ENCODE data around the gene IFT122.
A peak's percentile ranks its signal among the peaks of the same experiment; 100 is the strongest.
"Not testable (repeated sequence)": the region's sequence is repeated elsewhere in the genome, so short reads cannot be mapped to it uniquely, and the experiment has no call there.

Gene IFT122

DNA sequence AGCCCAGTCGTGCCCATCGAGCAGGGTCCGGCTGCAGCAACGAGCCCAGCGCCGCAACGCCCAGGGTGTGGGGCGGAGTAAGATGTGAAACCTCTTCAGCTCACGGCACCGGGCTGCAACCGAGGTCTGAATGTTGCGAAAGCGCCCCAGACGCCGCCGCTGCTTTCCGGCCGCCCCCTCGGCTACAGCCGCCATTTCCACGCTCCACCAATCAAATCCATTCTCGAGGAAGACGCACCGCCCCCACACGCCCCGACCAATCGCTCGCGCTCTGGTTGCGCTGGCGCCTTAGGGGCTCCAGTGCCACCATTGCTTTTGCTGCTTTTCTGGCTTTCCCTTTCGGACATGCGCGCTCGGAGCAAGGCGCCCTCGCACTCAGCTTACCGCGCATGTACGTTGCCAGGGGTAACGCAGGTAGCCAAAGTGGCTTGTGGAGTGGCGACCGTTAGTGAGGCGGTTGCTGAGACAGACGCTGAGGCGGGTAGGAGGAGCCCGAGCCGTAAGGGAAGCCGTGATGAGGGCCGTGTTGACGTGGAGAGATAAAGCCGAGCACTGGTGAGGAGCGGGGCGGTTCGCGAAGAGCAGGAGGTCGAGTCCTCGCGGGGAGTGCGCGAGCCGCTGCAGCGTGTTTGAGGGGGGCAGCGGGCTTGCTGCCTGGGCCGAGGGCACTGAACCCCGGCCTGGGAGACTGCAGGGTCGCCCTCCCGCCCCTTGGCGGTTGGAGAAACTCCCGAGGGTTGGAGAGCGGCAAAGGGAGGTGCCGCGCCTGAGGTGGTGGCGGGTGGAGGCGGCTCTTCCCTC is at the start of gene IFT122, which contains the start of gene MBD4:
Gene IFT122, plus strand, starts transcription at position 408 of the 801 bp plus-strand sequence. Its CDS starts 107 bp downstream, at position 515.
Gene MBD4, minus strand, starts transcription at position 132 of the 801 bp plus-strand sequence. Its CDS starts 115 bp downstream, at position 17.
- DNase-seq, result peak; percentile 98 to 99

DNA sequence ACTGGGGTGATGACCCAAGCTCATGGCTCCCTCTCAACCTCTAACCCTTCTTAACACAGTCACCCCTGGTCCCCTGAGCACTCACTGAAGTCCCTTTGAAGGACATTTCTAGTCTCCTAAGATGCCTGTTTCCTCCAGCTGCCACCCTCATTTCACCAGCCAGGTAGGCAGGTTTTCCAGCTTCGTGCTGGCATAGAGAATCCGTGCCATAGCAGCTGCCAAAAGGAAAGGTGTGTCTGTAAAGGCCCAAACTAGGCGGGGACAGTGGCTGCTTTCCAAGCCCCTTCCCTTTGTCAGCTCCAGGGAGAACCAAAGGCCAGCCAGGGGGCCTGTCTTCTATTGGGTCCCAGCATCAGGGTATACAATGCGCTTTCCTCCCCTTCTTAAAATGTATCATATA is 48.4 kb upstream of the IFT122 start:
- not testable (repeated sequence) for DNase-seq

DNA sequence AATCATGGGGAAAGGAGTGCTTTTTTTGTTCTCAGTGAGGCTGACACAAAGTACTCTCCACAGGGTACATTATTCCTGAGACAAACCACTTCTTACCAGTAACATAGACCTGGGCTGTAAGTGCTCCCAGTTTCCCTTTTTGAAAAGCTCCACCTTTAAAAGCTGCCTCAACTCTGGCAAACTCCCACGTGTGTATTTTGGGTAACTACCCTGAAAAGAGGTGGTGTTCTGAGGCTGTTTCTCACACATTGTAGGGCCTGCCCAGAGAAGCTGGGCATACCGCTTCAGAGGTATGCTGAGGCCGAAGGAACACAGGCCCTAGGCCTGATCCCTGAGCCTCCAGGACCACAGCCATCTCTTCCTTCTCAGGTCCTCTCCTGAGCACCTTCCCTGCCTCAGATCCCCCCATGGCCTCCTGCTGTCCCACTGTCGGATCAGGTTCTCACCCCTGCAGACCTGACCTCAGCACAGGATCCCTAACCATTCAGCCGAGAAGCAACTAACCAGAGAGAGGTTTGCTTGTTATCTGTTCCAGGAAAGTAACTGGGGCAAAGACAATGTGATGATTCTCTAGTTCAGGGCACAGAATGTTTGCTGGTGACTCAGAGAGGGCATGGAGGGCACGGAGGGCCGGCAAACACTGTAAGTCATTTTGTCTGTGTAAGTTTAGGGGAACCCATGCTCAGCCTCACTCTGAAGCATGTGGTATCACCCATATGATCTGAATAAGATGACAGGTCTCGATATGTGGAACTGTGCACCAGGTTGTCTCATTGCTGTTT is 47.7 kb upstream of the IFT122 start:
- DNase-seq, result not testable (repeated sequence)

- no peak for DNase-seq
Observed at GRCh38 chr3:129393271-129393670, 46.8 kb upstream of the IFT122 start.

GRCh38 chr3:129393760-129394564 is 46.1 kb upstream of the IFT122 start:
- DNase-seq, result not testable (repeated sequence)

GRCh38 chr3:129398803-129399144 is 41.2 kb upstream of the IFT122 start:
- DNase-seq, result peak in 1 of 2 experiments; percentile 4

- peak; percentile 58 to 60 for DNase-seq
Observed at GRCh38 chr3:129399145-129399894, 40.7 kb upstream of the IFT122 start.

- no peak for DNase-seq
Observed at GRCh38 chr3:129399895-129400357, 40.1 kb upstream of the IFT122 start.

DNA sequence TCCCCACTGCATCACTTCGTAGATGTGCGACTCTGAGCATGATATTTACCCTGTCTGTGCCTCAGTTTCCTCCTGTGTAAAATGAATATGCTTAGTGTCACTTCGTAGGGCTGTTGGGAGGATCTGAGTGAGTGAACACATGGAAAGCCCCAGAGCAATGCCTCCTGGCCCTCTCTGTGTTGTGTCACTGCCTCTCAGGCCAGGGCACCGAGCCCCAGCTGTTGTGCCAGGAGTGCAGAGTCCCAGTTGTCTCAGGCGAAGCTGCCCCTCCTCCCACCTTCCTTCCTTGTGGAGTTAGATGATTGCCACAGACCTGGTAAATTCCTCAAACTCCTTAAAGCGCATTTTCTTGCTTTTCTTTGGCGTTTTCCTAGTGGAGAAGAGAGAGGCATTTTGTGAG is 37.8 kb upstream of the IFT122 start:
- DNase-seq, result no peak

DNA sequence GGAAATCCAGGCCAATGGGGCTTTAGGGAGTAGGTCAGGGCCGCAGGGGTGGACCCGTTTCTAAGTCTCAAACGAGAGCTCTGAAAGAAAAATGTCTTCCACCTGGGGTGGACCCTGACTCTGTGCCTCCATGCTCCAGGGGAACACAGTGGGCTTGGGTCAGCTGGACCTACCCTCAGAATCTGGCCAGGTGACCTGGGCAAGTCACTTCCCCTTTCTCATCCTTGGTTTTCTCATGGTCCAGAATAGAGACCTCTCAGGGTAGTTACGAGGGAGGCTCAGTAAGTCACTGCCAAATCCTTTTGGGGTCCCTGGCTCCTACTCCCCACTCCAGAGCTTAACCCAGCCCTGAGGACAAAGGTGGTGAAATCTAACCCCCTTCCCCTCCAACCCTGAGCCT is 37.4 kb upstream of the IFT122 start:
- no peak for DNase-seq

DNA sequence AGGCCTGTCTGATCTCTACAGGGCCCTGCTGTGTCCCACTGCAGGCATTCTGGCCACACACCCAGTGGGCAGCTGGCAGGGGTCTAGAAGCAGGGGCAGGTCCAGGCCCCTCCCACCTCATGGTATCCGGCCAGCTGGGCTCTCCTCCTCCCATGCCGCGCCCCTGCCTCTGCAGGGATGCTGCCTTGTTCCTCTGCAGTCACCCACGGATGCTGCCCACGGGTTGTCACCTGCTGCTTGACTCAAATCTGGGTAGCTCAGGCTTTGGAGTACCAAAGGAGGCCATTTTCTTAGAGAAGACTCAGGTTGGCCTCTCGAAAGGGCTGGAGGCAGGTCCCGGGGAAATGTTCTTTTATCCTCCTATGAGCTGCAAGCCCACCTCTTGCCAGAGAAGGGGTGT is 36.6 kb upstream of the IFT122 start:
- DNase-seq, result no peak

GRCh38 chr3:129404130-129404529 is 35.9 kb upstream of the IFT122 start:
- DNase-seq, result no peak

DNA sequence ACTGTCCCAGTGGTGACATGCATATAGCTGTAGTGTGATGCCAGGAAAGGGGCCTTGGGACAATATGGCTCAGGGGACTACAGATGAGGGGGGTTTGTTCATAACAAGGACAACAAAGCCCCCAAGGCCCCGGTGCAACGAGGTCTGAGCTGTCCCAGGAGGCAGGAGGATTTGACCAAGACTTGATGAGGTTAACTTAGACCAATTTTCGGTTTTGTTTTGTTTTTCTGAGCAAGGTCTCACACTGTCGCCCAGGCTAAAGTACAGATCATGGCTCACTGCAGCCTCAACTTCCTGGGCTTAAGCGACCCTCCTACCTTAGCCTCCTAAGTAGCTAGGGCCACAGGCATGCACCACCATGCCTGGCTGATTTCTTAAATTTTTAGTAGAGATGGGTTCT is 35.4 kb upstream of the IFT122 start:
- DNase-seq, result no peak

DNA sequence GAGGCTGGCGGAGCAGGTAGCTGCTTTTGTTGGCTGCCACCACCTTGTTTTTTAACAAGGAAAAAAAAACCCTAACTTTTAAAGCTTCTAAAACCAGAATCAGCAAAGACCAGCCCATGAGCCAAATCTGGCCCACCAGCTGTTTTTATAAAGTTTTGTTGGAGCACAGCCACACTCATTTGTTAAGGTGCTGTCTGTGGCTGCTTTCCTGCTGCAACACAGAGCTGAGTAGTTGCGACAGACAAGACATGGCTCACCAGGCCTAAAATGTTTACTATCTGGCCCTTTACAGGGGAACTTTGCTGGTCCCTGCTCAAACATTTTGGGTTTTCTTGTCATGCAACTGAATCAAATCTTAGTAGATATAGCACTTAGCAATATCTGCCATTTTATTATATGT is 30.5 kb upstream of the IFT122 start:
- DNase-seq, result no peak

DNA sequence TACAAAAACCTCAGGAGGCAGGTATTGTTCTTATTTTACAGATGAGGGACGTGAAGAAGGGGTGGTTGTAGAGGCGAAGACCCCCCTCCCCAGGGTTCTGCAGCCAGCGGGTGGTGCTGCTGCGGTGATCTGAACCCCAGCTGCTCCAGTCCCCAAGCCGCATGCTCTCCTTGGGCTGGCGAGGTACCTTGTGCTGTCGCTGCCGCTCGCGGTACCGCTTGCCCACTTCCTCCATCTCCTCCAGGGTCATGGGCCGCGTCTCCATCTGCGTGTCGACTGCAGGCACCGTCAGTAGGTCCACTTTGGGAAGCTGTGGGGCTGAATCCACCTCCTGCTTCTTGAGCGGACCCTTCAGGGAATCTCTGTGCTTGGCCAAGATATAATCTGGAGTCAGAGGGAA is 29.1 kb upstream of the IFT122 start:
- DNase-seq, result no peak

- DNase-seq, result no peak
Observed at GRCh38 chr3:129412542-129413198, 27.4 kb upstream of the IFT122 start.

- DNase-seq, result not testable (repeated sequence)
Observed at GRCh38 chr3:129413238-129413637, 26.8 kb upstream of the IFT122 start.

DNA sequence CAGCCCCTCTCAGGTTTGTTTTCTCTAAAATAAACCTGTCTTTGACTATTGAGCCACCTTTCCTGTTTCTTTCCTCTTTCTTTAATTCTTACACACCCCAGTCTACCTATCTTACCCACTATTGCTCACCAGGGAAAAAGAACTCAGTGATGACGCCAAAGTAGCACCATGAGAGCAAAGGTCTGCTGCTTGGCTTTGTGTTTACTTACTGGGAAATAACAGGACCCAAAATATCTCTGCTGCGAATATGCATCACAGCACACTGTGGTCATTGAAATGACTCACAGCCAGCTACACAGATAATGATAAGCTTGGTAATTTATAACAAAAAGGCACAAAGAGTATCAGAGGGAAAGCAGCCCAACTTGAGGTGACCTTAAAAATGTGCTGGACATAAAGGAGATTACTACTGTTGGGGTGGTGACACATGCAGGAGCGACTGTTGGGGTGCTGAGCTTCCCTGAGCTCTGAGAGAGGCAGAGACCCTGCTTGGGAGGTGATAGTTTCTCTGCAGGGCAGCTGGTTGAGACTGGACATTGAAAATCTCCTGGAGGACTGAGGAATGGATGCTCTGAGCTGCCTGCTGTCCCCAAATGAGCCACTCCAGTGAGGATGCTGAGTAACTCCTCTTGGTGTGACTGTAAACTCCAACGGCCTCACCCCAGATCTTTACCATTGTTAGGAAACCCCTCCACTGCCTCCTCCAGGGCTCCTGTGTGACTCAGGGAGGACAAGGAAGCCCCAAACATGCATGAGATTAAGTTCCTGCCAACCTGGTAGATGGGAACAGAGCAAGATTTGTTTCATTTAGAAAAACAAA is 26.1 kb upstream of the IFT122 start:
- DNase-seq, result no peak

DNA sequence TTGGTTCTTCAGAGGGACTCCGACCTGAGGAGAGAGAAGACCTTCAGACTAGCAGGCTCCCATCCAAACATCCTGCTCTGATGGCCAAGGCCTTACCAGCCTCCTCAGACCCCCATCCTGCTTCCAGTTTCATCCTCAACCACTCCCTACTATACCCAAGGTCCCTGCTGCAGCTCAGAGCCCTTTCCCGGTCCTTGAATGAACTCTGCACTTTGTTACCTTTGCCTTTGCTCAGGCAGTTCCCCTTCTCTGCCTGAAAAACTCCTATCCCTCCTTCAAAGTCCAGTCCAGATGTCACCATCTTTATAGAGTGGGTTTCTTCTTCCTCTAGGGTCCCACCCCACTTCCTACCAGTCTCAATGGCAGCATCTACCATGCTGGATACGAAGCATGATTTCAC is 24.6 kb upstream of the IFT122 start:
- no peak for DNase-seq

GRCh38 chr3:129415830-129416229 is 24.2 kb upstream of the IFT122 start:
- no peak for DNase-seq

GRCh38 chr3:129416415-129416814 is 23.6 kb upstream of the IFT122 start:
- DNase-seq, result no peak

Measured in activated CD4-positive, alpha-beta T cell treated with anti-CD3 and anti-CD28 coated beads, Interleukin-2, amount 50 U/mL, for 4 hours (primary cell).